ENCODE data around the gene ZNF554.
"Not testable (repeated sequence)": the region's sequence is repeated elsewhere in the genome, so short reads cannot be mapped to it uniquely, and the experiment has no call there.

The ZNF554 gene

GRCh38 chr19:2807379-2808128 is 12.1 kb upstream of the ZNF554 start:
- no peak for DNase-seq (ENCODE audit: low spot score)

GRCh38 chr19:2808129-2808941 is 11.3 kb upstream of the ZNF554 start:
- DNase-seq (ENCODE audit: low spot score), result no peak

- no peak for DNase-seq (ENCODE audit: low spot score)
Measured at GRCh38 chr19:2809387-2810140, 10.1 kb upstream of the ZNF554 start.

GRCh38 chr19:2810141-2811091 is 9.3 kb upstream of the ZNF554 start:
- DNase-seq (ENCODE audit: low spot score), result no peak

- DNase-seq (ENCODE audit: low spot score), result no peak
Measured at GRCh38 chr19:2811221-2811722, 8.4 kb upstream of the ZNF554 start.

- no peak for DNase-seq (ENCODE audit: low spot score)
Measured at GRCh38 chr19:2811735-2812413, 7.8 kb upstream of the ZNF554 start.

- DNase-seq (ENCODE audit: low spot score), result no peak
Measured at GRCh38 chr19:2812414-2813234, 7.0 kb upstream of the ZNF554 start.

- no peak for DNase-seq (ENCODE audit: low spot score)
Measured at GRCh38 chr19:2813235-2814160, 6.2 kb upstream of the ZNF554 start.

GRCh38 chr19:2814426-2814825 is 5.2 kb upstream of the ZNF554 start:
- DNase-seq (ENCODE audit: low spot score), result no peak

- DNase-seq (ENCODE audit: low spot score), result no peak
Measured at GRCh38 chr19:2815191-2815614, 4.5 kb upstream of the ZNF554 start.

GRCh38 chr19:2815923-2816322 is 3.7 kb upstream of the ZNF554 start:
- DNase-seq (ENCODE audit: low spot score), result no peak

GRCh38 chr19:2816641-2817040 is 3.0 kb upstream of the ZNF554 start:
- DNase-seq (ENCODE audit: low spot score), result no peak

- DNase-seq (ENCODE audit: low spot score), result not testable (repeated sequence)
Measured at GRCh38 chr19:2817237-2817829, 2.3 kb upstream of the ZNF554 start.

- DNase-seq (ENCODE audit: low spot score), result no peak
Measured at GRCh38 chr19:2820112-2820702, 539 bp downstream of the ZNF554 start.

- DNase-seq (ENCODE audit: low spot score), result no peak
Measured at GRCh38 chr19:2822846-2823245, 3.2 kb downstream of the ZNF554 start.

- no peak for DNase-seq (ENCODE audit: low spot score)
Measured at GRCh38 chr19:2823646-2824045, 4.0 kb downstream of the ZNF554 start.

- no peak for DNase-seq (ENCODE audit: low spot score)
Measured at GRCh38 chr19:2824129-2824528, 4.5 kb downstream of the ZNF554 start.

- no peak for DNase-seq (ENCODE audit: low spot score)
Measured at GRCh38 chr19:2827022-2827421, 7.4 kb downstream of the ZNF554 start.
